Activated CD4-positive, alpha-beta T cell treated with anti-CD3 and anti-CD28 coated beads, Interleukin-2, amount 50 U/mL, for 1 hour (primary cell): ENCODE data around the gene ZNF324.
A peak's percentile ranks its signal among the peaks of the same experiment; 100 is the strongest.
"Not testable (repeated sequence)": the region's sequence is repeated elsewhere in the genome, so short reads cannot be mapped to it uniquely, and the experiment has no call there.

ENCODE experiments used
- DNase-seq: peaks from one replicate; pipeline ENCODE4 v3.0.0-alpha.2; 2020

Gene ZNF324

GRCh38 chr19:58473775-58474174 lies 6.9 kb downstream of the ZNF324 start:
- no peak for DNase-seq

GRCh38 chr19:58474291-58474996 lies 7.6 kb downstream of the ZNF324 start:
- DNase-seq: no peak

- no peak for DNase-seq
These were observed 8.3 kb downstream of the ZNF324 start for GRCh38 chr19:58474997-58475713.

GRCh38 chr19:58475714-58476497 lies 9.0 kb downstream of the ZNF324 start, which contains the start of gene ZNF446:
ZNF446 (plus strand) TSS chr19:58476352; CDS start chr19:58477219, 867 bp downstream.
- peak; percentile 94 for DNase-seq

- no peak for DNase-seq
These were observed 9.7 kb downstream of the ZNF324 start for GRCh38 chr19:58476498-58477015.

GRCh38 chr19:58477130-58477529 lies 10.2 kb downstream of the ZNF324 start:
- DNase-seq: no peak

- DNase-seq: no peak
These were observed 11.0 kb downstream of the ZNF324 start for GRCh38 chr19:58477871-58478270.

GRCh38 chr19:58479303-58479702 lies 12.4 kb downstream of the ZNF324 start:
- no peak for DNase-seq

- DNase-seq: no peak
These were observed 13.0 kb downstream of the ZNF324 start for GRCh38 chr19:58479736-58480480.

GRCh38 chr19:58480481-58480830 lies 13.6 kb downstream of the ZNF324 start:
- DNase-seq: no peak

GRCh38 chr19:58480831-58481230 lies 14.0 kb downstream of the ZNF324 start:
- no peak for DNase-seq

- no peak for DNase-seq
These were observed 15.5 kb downstream of the ZNF324 start for GRCh38 chr19:58482372-58482771.

- DNase-seq: no peak
These were observed 16.9 kb downstream of the ZNF324 start for GRCh38 chr19:58483776-58484175.

GRCh38 chr19:58484349-58484748 lies 17.5 kb downstream of the ZNF324 start:
- not testable (repeated sequence) for DNase-seq

- no peak for DNase-seq
These were observed 24.5 kb downstream of the ZNF324 start for GRCh38 chr19:58491393-58491792.

GRCh38 chr19:58492265-58492664 lies 25.4 kb downstream of the ZNF324 start:
- DNase-seq: no peak

GRCh38 chr19:58497634-58498170 lies 30.8 kb downstream of the ZNF324 start:
- DNase-seq: no peak

GRCh38 chr19:58498316-58499020 lies 31.6 kb downstream of the ZNF324 start:
- no peak for DNase-seq

GRCh38 chr19:58499021-58499927 lies 32.4 kb downstream of the ZNF324 start:
- DNase-seq: peak; percentile 90

GRCh38 chr19:58500242-58500641 lies 33.4 kb downstream of the ZNF324 start:
- DNase-seq: no peak
